Kidney (tissue), 14 donors: ENCODE data around the gene FLAD1. TPM values are rescaled to one million over a fixed set of nuclear protein-coding genes. Genes with fewer than 3 reads are reported as not detected.
A peak's percentile ranks its signal among the peaks of the same experiment; 100 is the strongest.

Source experiments
- DNase-seq, 5 donors: peaks; one replicate each; pipeline ENCODE4 v3.0.0-alpha.2; 2013 to 2020
- FAIRE-seq: peaks from 2 replicates; lab custom pipeline; 2012; peaks lifted over from hg19 to GRCh38; lab: Jason Lieb, UNC
- H3K27ac ChIP-seq, 2 donors: one replicate each; pipeline ENCODE4 v1.7.0; 2013; ENCODE audit warnings: low read depth in 2 of 2, low read length in 2 of 2, inconsistent platforms in 1 of 2
- H3K27me3 ChIP-seq: one replicate; pipeline ENCODE4 v1.7.1; 2013; ENCODE audit warnings: low read length, inconsistent platforms; ENCODE audit not compliant: control insufficient read depth, insufficient read depth
- H3K36me3 ChIP-seq, 3 donors: one replicate each; pipeline versions ENCODE4 v1.7.0 to v1.7.1; 2013; ENCODE audit warnings: low read length in 3 of 3, control low read depth in 1 of 3, inconsistent platforms in 1 of 3; ENCODE audit not compliant: insufficient read depth in 3 of 3, control insufficient read depth in 2 of 3
- H3K4me1 ChIP-seq, 3 donors: one replicate each; pipeline versions ENCODE4 v1.7.0 to v1.7.1; 2013; ENCODE audit warnings: low read length in 3 of 3, inconsistent platforms in 1 of 3, low read depth in 1 of 3; ENCODE audit not compliant: control insufficient read depth in 2 of 3, insufficient read depth in 2 of 3
- H3K4me3 ChIP-seq, 3 donors: one replicate each; pipeline versions ENCODE4 v1.7.0 to v1.8.1; 2013; ENCODE audit warnings: low read length in 3 of 3, control low read depth in 1 of 3, inconsistent platforms in 1 of 3
- H3K9ac ChIP-seq, 3 donors: one replicate each; pipeline versions ENCODE4 v1.7.0 to v1.7.1; 2013; ENCODE audit warnings: low read length in 3 of 3, control low read depth in 1 of 3, inconsistent platforms in 1 of 3
- H3K9me3 ChIP-seq, 3 donors: one replicate each; pipeline versions ENCODE4 v1.7.0 to v1.7.1; 2013; ENCODE audit warnings: low read length in 3 of 3, control low read depth in 1 of 3, inconsistent platforms in 1 of 3; ENCODE audit not compliant: control insufficient read depth in 2 of 3, insufficient read depth in 1 of 3
- intact Hi-C: fragments of 100-400 bp; cut with DNase I; formaldehyde crosslinking; loops from one replicate; pipeline ENCODE4 v1.11.1; 2022
- polyA plus RNA-seq: library from polyadenylated mRNA; stranded (reverse); fragments of 350-450 nt; fragmentation: Illumina TruSeq; extraction: RNeasy Lipid Tissue Mini Kit (QIAGEN cat#74804); gene quantifications from one replicate; pipeline ENCODE4 v1.2.3, GENCODE V29; 2014; ENCODE audit warnings: low read depth, low replicate concordance; ENCODE audit not compliant: insufficient read depth
- total RNA-seq: library from RNA; stranded (reverse); fragmentation: NEBNext Ultra II Directional; extraction: Animal tissue kit (Norgen Biotek cat#: 25700); gene quantifications from one replicate; pipeline ENCODE4 v1.2.1, GENCODE V29; 2021
- TF ChIP-seq, protein P1 (sequence below): IDR thresholded peaks from 3 replicates; pipeline ENCODE4 v1.5.1; 2012; ENCODE audit warnings: mild to moderate bottlenecking, moderate library complexity, borderline replicate concordance; ENCODE audit not compliant: insufficient read depth; ENCODE audit errors: extremely low read depth
- donor health status: control.
- donor health status: control.
- donor health status: control.
- donor health status: control.
- donor health status: control.
- donor health status: DM: yes; HTN: yes; CAD: no.
- donor health status: Normal renal cell carcinoma (clear cell type).

The FLAD1 gene
- total and polyA plus RNA-seq, 2 donors from 2014 or later, result 34.1 to 37.9 TPM

- TF ChIP-seq, protein P1, sequence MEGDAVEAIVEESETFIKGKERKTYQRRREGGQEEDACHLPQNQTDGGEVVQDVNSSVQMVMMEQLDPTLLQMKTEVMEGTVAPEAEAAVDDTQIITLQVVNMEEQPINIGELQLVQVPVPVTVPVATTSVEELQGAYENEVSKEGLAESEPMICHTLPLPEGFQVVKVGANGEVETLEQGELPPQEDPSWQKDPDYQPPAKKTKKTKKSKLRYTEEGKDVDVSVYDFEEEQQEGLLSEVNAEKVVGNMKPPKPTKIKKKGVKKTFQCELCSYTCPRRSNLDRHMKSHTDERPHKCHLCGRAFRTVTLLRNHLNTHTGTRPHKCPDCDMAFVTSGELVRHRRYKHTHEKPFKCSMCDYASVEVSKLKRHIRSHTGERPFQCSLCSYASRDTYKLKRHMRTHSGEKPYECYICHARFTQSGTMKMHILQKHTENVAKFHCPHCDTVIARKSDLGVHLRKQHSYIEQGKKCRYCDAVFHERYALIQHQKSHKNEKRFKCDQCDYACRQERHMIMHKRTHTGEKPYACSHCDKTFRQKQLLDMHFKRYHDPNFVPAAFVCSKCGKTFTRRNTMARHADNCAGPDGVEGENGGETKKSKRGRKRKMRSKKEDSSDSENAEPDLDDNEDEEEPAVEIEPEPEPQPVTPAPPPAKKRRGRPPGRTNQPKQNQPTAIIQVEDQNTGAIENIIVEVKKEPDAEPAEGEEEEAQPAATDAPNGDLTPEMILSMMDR, result no peak
- intact Hi-C loops, result no loop called here
- FAIRE-seq, result no peak
- Histone ChIP-seq H3K36me3 (peaks cover 0 to 11% (median 11%) of the 10 kb centered on the region in 3 donors), H3K9me3 (no peaks in the 10 kb centered on the region), H3K4me3 (peak overlapping the region in 2 of 3 donors; percentile 44 to 83), H3K9ac (peak overlapping the region in 1 of 3 donors; percentile 83), H3K4me1 (peaks cover 7 to 30% (median 24%) of the 10 kb centered on the region in 3 donors), H3K27me3 (no peaks in the 10 kb centered on the region), H3K27ac (peak overlapping the region; percentile 96 to 98)
- no peak for DNase-seq
Observed at GRCh38 chr1:154972213-154972516, 11.0 kb upstream of the FLAD1 start.

DNA sequence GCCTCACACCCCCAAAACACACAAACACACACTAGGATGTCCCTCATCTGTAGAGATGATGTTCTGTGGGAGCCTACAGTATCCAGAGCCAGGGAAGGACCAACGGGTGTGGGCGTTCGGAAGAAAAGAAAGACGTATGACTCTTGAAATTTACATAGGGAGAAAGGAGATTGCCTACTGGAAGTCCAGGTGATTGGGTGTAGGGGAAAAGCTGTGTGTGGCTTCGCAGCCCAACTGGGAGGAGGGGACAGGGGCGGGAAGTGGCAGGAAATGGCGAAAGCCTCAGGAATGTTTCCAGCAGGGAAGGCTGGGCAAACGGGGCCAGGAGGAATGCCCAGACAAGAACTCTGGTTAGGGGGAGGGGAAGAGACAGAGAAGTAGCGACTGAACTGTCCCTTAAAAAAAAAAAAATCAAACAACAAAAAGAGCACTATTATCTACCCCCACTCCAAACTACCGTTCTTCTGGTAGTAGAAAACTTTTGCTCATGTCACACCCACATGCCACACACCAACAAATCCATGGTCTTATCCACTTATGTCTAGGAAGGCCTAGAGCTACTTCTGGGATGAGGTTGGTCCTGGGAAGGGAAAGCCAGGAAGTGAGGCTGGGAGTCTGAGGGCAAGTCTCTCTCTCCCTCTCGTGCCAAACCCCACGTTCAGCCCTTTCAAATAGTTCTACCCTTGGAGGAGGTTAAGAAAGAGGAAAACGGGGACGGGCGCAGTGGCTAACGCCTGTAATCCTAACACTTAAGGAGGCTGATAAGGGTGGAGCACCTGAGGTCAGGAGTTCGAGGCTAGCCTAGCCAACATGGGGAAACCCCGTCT, 10.4 kb upstream of the FLAD1 start:
- TF ChIP-seq, protein P1, result no peak
- H3K27me3 ChIP-seq, result no peaks in the 10 kb centered on the region
- no peaks in the 10 kb centered on the region for H3K9me3 ChIP-seq
- peaks cover 0 to 8% (median 6%) of the 10 kb centered on the region in 3 donors for H3K36me3 ChIP-seq
- H3K4me1 ChIP-seq, result peaks cover 7 to 30% (median 24%) of the 10 kb centered on the region in 3 donors
- peak overlapping the region in 2 of 3 donors; percentile 73 to 83 for H3K9ac ChIP-seq
- DNase-seq (peak; percentile 61 to 94 (median 78)), FAIRE-seq (no peak)
- peak overlapping the region; percentile 27 to 83 (median 70) for H3K4me3 ChIP-seq
- intact Hi-C loops, result no loop called here
- peak overlapping the region; percentile 96 to 98 for H3K27ac ChIP-seq

DNA sequence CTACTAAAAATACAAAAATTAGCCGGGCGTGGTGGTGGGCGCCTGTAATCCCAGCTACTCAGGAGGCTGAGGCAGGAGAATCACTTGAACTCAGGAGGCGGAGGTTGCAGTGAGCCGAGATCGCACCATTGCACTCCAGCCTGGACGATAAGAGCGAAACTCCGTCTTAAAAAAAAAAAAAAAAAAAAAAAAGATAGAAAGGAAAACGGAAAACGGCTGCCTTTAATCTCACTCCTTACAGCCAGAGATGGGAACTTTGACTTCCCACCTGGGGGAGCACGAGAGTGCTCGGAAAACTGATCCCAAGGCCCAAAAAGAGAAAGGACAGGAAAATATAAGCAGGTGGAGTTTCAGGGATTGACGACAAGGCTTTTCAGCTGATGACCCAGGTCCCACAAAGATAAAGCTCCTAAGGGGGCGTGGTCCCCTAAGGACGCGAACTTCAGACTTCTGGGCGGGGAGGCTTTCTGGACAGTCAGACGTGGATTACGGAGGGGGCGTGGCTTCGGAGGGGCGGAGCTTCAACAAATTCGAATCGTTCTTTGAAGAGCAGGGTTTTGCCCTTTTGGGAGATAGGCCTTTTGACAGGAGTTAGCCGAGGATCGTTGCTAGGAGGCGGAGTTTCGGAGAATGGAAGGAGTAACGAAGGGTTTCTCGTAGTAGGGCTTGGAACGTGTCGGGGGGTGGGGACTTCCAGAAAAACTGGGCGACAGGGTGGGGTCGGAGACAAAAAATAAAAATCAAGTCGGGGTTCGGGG, 9.6 kb upstream of the FLAD1 start:
- Histone ChIP-seq H3K27me3 (no peaks in the 10 kb centered on the region), H3K4me3 (peak overlapping the region; percentile 75 to 94 (median 83)), H3K9me3 (no peaks in the 10 kb centered on the region), H3K4me1 (peaks cover 7 to 30% (median 24%) of the 10 kb centered on the region in 3 donors), H3K36me3 (peaks cover 0 to 3% (median 0%) of the 10 kb centered on the region in 3 donors), H3K27ac (peak overlapping the region; percentile 96 to 98), H3K9ac (peak overlapping the region; percentile 24 to 93 (median 83))
- DNase-seq (peak; percentile 95 to 99 (median 98)), FAIRE-seq (no peak)
- TF ChIP-seq, protein P1, result peak; percentile 19
- intact Hi-C loops, result no loop called here
